HG03342 (cell line): ENCODE measurements around the gene ZNF282.
A peak's percentile ranks its signal among the peaks of the same experiment; 100 is the strongest.

Source experiments
- ATAC-seq: cut with Tn5 transposase; IDR thresholded peaks from one replicate; pipeline ENCODE4 v1.9.1; 2021; ENCODE audit warnings: mild to moderate bottlenecking, moderate library complexity; ENCODE audit not compliant: unreplicated experiment

ZNF282 gene

DNA sequence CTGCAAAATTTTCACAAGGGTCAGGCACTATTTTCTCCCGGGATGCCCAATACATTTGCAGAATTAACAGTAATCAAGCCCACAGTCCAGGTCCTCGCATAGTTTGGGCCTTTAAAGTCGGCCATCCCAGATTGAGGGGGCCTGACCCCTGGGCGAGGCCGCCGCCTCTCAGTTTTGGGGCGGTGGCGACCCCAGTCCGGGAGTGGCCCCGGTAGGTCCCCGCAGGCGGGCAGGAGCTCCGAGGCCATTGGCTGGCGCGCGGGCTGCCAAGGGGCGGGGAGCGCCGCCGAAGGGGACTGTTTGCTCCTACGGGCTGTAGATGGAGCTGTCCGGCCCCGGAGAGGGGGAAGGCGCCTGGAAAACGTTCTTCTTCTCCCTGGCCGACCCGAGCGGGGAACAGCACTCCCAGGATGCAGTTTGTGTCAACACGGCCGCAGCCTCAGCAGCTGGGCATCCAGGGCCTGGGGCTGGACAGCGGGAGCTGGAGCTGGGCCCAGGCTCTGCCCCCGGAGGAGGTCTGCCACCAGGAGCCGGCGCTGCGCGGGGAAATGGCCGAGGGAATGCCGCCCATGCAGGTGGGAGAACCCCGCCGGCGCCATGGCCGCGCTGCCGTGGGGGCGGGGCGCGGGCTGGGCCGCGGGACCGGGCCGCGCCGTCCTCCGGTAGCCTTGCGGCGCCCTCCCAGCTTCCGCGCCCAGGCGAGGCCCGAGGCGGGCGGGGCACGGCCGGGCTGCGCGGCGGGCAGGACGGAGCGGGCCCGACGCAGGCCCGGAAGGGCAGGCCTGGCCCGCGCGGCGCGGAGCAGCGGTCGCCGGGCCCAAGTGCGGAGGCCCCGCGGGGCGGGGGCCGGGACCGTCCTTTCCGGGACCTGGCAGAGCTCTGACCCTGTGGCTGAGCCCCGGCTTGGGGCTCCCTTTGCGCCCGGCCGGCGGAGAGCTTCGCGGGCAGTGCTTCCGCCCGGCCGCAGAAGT is at the start of gene ZNF282:
TSS of gene ZNF282 (plus strand) at position 367 of the 971 bp plus-strand sequence. CDS start at position 411, 44 bp downstream.
- ATAC-seq = peak; percentile 93

DNA sequence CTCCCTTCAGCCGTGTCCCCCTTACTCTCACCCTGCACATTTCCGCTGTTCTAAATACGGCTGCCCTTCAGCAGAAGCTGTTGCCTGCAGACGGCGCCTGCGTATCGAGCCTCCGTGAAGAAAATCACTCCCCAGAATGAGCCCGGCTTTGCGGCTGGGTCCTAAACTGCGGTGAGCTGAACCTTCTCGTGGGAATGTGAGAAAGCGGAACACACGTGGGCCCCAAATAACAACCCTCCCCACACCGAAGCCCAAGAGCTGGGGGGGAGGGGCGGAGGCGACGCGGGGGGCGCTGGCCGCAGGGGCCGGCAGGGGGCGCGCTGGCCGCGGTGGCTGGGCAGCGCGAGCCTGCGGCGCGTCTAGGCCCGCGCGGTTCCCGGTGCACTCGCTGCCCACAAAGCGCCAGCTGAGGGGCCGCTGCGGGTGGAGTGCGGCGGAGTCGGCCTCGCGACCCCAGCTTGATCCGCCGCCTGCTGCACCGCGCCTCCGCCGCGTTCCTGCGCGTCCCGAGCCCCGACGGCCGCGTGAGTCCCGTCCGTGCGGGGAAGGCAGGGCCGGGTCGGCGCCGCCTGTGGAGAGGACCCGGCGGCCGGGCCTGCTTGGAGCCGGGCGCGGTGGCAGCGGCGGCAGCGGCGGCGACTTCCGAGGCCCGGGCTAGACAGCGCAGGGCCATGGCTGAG is 48.1 kb upstream of the ZNF282 start, which contains the start of gene ZNF398:
TSS of gene ZNF398 (plus strand) at position 382 of the 680 bp plus-strand sequence. CDS start at position 672, 290 bp downstream.
- peak; percentile 75 for ATAC-seq

DNA sequence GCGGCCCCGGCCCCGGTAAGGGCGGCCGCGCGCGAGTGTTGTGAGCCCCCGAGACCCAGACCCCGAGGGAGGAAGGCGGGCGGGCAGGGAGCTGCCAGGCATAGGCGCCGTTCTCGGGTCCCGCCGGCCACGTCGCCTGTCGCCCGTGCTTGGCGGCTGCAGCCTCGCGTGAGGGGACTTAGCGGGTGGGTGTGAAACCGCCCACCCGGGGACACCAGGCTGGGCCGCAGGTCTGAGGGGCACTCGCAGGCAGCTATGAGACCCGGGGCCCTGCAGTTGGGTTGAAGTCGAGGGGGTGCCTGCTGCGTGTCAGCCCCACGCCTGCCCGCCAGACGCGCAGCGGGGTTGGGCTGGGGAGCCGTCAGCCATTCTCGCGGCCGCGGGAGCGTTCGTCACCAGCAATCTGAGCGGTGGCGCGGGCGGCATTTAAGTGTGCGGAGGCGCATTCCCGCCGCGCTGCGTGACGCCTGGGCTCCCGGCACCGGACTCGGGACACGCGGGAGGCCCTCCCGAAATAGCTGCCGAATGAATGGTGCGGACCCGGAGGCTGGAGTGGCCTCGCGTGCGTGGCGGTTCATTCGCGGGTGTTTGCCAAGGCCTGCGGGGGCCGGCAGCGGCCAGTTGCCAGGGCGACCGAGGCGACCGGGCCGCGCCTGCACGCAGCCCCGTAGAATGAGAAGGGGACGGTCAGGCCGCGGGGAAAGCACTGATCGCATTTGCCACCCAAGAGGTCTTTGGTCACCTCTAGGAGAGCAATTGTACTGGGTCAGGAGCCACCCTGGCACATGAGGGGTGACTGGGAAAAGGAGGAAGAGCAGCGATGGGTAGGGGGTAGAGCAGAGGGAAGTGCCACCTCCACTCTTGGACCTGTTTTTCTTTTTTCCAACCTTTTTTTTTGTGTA is 47.3 kb upstream of the ZNF282 start:
- ATAC-seq = peak; percentile 27

DNA sequence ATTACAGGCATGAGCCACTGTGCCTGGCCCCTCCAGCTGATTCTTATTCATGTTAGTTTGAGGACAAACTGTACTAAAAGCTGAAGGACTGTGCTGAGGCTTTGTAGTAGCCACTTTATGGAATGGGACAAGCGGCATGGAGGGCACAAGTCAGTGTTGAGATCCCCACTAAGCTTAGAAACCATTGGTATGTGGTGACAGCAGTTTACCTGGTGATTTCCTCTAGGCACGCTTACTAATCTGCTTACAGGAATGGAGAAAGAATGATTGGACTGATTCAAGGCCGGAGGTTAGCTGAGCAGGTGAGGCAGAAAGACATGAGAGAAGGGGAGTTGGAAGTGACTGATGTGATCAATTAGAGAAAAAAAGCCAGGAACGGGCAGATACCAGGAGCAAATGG is 44.4 kb upstream of the ZNF282 start:
- no peak for ATAC-seq

DNA sequence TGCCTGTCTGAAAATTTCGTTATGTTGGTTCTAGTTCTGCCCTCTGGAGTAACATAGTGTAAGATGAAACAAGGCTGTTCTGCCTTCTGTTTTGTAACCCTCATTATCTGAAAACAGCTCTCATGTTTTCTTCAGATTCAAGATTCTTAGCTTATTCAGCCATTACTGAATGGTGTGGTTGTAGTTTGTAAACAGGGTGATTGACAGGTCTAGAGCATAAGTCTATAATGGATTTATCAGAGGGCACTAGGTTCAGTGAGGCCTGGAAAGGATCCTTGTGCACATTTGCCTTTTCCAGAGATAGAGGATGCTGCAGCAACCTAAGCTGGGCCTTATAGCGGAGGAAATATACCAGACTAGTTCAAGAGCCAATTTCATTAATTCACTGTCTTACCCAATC is 42.0 kb upstream of the ZNF282 start:
- ATAC-seq = no peak

DNA sequence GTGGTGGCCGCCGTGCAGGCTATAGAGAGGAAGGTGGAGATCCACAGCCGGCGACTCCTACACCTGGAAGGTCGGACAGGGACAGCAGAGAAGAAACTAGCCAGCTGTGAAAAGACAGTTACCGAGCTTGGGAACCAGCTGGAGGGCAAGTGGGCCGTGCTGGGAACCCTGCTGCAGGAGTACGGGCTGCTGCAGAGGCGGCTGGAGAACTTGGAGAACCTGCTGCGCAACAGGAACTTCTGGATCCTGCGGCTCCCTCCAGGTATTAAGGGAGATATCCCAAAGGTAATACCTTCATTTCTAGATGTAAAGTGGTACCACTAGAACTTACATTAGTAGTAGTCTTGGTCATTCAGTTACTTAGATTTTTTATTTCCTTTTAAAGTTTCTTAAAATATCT is 41.3 kb upstream of the ZNF282 start:
- ATAC-seq = no peak

DNA sequence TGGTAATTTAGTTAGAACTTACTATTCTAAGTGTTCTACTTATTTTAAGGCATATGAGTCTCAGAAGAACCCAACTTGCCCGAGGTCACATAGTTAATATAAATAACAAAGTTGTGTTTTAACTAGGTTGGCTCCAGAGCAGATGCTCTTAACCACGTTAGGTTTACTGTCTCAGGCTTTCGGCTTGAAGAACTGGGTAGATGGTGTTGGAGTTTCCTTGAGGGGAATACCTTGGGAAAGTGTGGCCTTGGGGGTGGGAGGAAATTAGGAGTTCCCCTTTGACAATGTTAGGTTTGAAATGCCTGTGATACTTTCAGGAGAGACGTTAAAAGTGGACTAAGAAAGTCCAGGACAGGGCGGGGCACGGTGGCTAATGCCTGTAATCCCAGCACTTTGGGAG is 38.4 kb upstream of the ZNF282 start:
- no peak for ATAC-seq

DNA sequence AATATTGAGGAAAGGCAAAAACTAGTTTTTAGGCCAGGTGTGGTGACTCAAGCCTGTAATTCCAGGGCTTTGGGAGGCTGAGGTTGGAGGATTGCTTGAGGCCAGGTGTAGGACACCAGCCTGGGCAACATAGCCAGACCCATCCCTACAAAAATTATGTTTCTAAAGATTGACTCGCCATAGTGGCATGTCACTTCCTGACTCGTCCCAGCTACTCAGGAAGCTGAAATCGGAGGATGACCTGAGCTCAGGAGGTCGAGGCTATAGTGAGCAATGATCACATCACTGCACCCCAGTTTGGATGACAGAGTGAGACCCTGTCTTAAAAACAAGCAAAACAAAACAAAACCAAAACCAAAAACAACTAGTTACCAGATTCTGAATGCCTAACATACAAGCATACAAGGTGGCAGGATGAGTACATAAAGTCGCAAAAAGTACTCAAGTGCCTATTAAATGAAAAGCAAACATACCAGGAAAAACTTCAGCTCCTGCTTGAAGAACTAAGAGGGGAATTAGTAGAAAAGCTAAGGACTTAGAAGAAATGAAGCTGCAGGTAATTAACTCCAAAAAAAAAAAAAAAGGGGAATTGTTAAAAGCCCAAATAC is 34.0 kb upstream of the ZNF282 start:
- no peak for ATAC-seq

DNA sequence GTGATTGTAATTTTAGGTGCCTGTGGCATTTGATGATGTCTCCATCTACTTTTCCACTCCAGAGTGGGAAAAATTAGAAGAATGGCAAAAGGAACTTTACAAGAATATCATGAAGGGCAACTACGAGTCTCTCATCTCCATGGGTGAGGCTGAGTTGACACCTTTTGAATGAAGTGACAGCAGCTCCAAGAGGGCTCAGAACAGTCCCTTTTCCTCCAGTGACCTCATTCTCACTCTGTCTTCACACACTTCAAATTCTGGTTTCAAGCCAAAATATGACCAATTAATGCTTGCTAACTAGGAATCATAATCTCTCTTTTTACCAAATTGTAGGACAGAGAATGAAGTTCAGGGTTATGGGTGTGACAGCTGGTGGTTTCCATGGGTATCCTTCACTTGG is 29.2 kb upstream of the ZNF282 start:
- ATAC-seq = no peak

DNA sequence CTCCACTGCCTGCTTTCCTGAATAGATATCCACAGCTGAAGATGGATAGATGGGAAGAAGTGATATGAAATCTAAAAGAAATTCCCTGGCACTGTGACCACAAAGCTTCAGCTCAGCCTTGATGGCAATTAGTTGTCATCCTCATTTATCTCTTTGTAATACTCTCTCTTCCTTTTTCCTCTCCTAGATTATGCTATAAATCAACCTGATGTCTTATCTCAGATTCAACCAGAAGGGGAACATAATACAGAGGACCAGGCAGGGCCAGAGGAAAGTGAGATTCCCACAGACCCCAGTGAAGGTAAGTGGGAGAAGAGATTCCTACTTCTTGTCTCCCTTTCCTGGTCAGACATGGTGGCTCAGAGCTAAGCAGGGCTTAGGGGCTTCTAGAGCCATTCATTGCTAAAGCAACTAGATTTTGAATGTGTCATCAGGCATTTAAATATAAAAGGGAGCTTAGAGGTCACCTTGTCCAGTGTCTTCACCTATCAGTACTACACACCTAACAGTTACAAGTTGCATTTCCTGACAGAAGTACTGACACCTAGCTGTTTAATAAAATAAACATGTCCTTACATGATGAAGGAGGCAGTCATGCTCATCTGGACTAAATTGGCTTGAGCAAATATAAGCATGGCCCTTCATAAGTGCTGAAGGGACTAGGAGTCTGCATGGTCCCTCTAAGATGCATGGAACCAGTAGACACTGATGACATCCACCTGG is 28.6 kb upstream of the ZNF282 start:
- no peak for ATAC-seq

DNA sequence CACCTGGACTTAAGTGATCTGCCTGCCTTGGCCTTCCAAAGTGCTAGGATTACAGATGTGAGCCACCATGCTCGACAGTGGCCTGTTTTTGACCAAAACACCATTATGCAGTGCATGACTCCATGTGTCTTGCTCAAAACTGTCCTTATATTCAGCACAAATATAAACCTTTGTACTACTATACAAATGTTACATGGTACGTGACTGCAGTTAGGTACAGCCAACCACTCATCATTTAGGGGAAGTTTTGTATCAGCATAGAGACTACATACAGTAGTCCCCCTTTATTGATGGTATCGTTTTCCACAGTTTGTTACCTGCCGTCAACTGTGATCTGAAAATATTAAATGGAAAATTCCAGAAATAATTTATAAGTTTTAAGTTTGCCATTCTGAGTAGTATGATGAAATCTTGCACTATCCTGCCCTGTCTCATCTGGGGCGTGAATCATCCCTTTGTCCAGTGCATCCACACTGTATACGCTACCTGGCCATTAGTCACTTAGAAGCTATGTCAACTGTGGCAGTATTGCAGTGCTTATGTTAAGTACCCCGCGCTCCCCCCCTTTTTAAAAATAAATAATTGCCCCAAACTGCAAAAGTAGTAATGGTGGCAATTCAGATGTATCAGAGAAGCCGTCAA is 23.3 kb upstream of the ZNF282 start:
- no peak for ATAC-seq

DNA sequence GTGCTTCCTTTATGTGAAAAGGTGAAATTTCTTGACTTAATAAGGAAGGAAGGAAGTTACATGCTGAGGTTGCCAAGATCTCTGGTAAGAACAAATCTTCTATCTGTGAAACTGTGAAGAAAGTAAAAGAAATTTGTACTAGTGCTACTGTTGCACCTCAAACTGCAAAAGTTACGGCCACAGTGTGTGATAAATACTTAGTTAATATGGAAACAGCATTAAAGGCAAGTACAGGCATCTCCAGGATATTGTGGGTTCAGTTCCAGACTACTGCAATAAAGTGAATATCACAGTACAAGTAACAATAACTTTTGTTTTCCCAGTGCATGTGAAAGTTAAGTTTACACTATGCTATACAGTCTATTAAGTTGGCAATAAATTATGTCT is 22.8 kb upstream of the ZNF282 start:
- ATAC-seq = no peak

DNA sequence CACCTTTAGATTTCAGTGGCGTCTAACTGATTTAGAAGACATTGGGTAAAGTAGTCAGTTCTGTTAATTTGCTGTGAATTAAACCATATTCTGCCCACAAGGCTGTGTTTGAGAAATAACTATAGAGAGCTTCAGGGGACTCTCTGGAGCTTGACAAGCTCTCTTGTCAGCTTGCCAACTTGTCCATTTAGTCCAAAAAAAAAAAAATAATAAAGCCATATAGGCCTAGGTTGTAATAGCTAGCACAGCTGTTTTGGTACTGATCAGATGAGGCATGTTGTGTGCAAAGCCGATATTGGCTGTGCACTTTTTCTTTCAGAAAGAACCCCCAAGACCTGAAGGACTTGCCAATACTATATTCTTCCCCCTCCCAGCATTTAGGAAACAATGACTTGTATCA is 20.2 kb upstream of the ZNF282 start:
- ATAC-seq = no peak

DNA sequence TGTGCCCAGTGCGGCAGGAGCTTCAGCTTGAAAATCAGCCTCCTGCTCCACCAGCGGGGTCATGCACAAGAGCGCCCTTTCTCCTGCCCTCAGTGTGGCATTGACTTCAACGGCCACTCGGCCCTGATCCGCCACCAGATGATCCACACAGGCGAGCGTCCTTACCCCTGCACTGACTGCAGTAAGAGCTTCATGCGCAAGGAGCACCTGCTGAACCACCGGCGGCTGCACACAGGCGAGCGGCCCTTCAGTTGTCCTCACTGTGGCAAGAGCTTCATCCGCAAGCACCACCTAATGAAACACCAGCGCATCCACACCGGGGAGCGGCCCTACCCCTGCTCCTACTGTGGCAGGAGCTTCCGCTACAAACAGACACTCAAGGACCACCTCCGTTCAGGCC is 16.1 kb upstream of the ZNF282 start:
- ATAC-seq = no peak

DNA sequence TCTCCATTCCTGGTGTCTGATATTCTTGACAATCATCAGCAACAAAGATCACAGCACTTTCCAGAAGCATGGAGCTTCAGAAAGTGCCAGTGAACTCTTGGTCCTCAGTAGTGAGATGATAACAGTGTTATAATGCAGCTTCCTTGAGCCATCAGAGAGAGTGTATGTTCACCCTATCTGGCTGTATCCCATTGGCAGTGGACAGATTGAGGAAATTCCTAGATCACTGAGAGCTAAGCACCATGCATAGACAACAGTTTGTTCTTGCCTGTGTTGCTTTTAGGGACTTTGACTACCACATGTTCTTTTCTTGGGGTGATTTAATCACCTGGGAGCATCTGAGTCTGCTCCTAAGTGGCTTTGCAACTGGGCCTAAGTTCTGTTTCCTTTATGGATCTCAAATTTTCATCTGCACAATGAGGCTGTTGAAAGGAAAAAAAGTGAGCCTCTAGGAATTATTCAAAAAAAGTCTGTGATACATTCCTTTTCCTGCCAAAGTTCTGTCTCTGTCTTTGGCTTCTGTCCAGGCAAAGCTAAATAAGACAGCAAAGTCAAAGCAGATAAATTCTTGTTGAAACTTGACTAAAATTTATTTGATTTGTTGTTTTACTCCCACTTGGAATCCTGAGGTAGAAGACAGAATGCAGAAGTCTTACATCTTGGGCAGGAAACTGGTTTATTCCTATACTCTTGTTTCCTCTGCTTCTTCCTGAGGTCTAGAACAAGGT is 14.5 kb upstream of the ZNF282 start:
- no peak for ATAC-seq

DNA sequence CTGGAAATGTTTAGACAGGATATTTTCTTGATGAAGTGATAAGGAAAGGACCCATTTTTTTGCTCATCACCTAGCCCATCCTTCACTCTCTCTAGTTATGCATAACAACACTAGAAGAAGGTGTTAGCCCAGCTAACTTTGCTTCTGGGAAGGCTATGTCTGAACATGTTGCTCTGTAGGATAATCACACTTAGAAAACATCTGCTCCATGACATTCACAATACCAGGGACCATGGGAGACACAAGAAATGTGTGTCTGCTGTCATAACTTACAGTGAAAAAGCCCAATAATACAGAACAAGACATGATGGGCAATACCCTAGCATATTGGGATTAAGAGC is 13.9 kb upstream of the ZNF282 start:
- no peak for ATAC-seq

DNA sequence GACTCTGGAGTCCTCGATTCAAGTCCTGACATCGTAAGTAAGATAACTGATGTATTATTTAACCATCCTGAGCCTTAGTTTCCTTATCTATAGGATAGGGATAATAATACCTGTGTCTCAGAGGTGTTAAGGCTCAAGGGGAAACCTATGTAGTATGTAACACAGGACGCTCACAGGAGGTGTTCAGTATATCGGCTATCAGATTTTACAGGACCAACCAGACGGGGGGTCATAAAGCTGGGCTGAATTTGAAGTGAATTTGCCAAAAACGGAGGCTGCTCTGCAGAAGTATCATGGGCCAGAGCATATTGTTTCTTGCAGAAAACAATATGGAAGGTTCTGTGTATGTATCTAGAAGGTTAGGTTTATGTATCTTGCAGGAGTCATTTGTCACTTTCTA is 11.1 kb upstream of the ZNF282 start:
- no peak for ATAC-seq

DNA sequence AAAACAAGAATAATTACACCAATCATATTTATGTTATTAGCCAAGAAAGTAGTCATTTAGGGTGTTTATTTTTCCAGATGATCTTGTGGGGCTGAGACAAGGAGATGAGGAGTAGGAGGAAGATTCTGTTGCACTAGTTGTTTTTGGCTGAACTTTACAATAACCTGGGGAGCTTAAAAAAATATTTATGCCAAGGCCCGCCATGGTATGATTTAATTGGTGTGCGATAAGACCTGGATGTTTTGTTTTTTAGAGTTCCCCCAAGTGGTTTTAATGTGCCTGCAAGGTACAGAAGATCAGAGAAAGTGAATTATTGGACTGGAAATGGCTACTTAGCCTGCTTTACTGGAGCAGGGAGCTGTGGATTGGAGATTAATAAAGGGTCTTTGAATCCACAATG is 7.1 kb upstream of the ZNF282 start:
- no peak for ATAC-seq
